GM19452 (cell line): Measurements from ENCODE around the gene MIER2.
"Not testable (repeated sequence)": the region's sequence is repeated elsewhere in the genome, so short reads cannot be mapped to it uniquely, and the experiment has no call there.

ENCODE experiments used
- ATAC-seq: cut with Tn5 transposase; IDR thresholded peaks from one replicate; pipeline ENCODE4 v1.9.1; 2021; ENCODE audit not compliant: unreplicated experiment

MIER2 gene

GRCh38 chr19:344625-345319 lies at the start of gene MIER2:
Gene MIER2 (minus strand): TSS chr19:344796. CDS start chr19:344782, 14 bp downstream.
- peak; percentile 76 for ATAC-seq

GRCh38 chr19:393560-393959 lies 49.0 kb upstream of the MIER2 start:
- not testable (repeated sequence) for ATAC-seq

GRCh38 chr19:392375-392970 lies 47.9 kb upstream of the MIER2 start:
- no peak for ATAC-seq

DNA sequence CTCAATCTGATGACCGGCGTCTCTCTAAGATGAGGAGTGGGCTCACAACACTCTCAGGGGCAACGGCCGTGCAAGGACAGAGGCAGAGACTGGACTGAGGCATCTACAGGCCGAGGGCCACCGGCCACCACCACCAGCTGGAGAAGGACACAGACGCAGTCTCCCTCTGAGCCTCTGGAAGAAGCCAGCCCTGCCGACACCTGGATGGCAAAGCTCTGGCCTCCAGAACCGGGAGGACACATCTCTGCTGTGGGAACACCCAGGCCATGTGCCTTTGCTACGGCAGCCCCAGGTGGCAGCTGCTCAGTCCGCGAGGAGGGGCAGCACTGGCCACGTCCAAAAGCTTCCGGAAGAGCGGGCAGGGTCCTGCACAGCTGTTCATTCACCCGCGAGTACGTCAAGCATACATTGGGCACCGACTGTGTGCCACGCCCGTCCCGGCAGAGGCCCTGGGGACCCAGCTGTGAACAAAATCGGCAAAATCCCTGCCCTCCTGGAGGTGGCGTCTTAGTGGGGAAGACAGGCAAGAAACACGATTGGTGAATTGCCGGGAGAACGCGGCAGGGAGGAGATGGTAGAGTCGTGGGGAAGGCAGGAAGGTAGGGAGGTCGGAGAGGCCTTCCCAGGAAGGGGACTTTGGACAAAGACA lies 47.3 kb upstream of the MIER2 start:
- no peak for ATAC-seq

GRCh38 chr19:391207-391557 lies 46.6 kb upstream of the MIER2 start:
- no peak for ATAC-seq

GRCh38 chr19:390386-391206 lies 46.0 kb upstream of the MIER2 start:
- ATAC-seq = no peak

GRCh38 chr19:389935-390289 lies 45.3 kb upstream of the MIER2 start:
- ATAC-seq = no peak

DNA sequence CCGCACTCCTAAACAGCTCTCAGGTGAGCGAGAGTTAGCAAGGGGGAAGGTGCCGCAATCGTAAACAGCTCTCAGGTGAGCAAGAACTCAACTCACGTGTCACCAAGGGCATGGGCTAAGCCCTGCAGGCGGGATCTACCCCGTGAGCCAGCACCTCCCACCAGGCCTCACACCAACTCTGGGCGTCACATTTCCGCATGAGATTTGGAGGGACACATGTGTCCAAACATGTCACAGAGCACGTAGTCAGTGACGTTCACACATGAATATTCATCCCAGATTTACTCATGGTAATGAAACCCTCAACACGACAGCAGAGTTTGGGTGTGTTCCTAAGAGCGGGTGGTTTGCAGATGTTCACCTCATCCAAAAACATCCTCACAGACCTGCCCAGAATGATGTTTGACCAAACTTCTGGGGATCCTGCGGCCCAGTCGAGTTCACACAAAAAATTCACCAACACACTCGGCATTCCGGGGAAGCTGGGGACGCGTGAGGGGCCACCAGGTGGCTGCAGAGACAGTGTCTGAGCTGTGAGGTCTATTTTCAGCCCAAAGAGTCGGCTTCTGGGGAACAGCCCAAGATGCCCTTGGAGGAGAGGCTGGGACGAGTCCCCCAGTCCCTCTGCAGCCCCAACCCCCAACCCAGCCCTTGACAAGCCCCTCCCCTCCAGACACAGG lies 44.8 kb upstream of the MIER2 start:
- ATAC-seq = no peak

GRCh38 chr19:388691-389090 lies 44.1 kb upstream of the MIER2 start:
- ATAC-seq = no peak

GRCh38 chr19:387777-388176 lies 43.2 kb upstream of the MIER2 start:
- ATAC-seq = no peak

- ATAC-seq = not testable (repeated sequence)
Observed at GRCh38 chr19:386632-387301, 42.2 kb upstream of the MIER2 start.

DNA sequence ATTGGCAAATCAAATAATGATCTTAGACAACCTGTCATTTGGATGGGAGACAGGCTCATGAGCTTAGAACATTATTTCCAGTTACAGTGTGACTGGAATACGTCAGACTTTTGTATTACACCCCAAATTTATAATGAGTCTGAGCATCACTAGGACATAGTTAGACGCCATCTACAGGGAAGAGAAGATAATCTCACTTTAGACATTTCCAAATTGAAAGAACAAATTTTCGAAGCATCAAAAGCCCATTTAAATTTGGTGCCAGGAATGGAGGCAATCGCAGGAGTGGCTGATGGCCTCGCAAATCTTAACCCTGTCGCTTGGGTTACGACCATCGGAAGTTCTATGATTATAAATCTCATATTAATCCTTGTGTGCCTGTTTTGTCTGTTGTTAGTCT lies 41.6 kb upstream of the MIER2 start:
- not testable (repeated sequence) for ATAC-seq

DNA sequence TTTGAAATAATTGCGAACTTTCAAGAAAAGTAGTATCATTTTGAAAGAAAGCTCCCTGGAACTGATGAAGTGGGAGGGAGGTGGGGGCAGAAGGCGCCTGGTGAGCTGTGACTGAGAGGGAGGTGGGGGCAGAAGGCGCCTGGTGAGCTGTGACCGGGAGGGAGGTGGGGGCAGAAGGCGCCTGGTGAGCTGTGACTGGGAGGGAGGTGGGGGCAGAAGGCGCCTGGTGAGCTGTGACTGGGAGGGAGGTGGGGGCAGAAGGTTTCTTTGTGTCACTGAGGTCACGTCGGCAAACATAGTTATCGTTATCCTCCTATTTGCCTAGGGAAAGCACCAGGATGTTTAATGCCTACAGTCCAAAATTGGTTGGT lies 40.2 kb upstream of the MIER2 start:
- ATAC-seq = no peak

GRCh38 chr19:383922-384798 lies 39.6 kb upstream of the MIER2 start:
- no peak for ATAC-seq

DNA sequence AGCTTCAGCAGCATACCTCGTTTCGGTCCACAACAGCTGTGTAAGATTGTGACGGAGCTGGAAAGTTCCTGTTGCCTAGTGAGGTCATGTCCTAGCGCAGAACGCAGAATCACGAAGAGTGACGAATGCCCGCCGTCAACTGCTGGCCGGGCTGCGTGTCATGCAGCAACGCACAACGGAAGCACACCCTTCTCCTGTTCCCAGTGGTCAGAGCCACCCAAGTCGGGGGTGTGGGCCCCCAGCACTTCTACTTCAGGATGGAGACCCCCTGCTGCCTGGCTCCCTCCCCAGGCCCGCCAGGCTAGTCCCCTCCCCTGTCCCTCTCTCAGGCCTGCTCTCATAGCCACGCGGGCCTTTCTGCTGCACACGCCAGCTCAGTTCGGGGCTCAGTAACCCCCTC lies 38.4 kb upstream of the MIER2 start:
- no peak for ATAC-seq

DNA sequence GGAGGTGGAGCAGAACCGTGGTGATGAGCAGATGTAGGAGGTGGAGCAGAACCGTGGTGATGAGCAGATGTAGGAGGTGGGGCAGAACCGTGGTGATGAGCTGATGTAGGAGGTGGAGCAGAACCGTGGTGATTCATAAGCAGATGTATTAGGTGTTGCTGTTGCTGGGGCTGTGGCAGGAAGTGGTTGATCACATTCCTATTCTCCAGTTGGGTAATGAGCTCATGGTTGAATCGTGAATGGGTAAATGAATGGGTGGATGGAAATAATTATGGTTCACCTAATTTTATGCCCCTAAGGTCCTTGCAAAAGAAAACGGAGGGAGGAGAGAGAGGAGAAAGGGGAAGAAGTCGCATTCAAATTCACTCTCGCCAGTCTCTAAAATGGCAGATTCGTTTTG lies 38.0 kb upstream of the MIER2 start:
- not testable (repeated sequence) for ATAC-seq

DNA sequence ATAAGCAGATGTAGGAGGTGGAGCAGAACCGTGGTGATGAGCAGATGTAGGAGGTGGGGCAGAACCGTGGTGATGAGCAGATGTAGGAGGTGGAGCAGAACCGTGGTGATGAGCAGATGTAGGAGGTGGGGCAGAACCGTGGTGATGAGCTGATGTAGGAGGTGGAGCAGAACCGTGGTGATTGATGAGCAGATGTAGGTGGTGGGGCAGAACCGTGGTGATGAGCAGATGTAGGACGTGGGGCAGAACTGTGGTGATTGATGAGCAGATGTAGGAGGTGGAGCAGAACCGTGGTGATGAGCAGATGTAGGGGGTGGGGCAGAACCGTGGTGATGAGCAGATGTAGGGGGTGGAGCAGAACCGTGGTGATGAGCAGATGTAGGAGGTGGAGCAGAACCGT lies 37.3 kb upstream of the MIER2 start:
- not testable (repeated sequence) for ATAC-seq

DNA sequence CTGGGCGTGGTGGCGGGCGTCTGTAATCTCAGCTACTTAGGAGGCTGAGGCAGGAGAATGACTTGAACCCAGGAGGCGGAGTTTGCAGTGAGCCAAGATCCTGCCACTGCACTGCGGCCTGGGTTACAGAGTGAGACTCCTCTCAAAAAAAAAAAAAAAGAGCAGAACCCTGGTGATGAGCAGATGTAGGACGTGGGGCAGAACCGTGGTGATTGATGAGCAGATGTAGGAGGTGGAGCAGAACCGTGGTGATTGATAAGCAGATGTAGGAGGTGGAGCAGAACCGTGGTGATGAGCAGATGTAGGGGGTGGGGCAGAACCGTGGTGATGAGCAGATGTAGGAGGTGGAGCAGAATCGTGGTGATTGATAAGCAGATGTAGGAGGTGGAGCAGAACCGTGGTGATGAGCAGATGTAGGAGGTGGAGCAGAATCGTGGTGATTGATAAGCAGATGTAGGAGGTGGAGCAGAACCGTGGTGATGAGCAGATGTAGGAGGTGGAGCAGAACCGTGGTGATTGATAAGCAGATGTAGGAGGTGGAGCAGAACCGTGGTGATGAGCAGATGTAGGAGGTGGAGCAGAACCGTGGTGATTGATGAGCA lies 36.1 kb upstream of the MIER2 start:
- ATAC-seq = not testable (repeated sequence)

GRCh38 chr19:379796-380195 lies 35.2 kb upstream of the MIER2 start:
- no peak for ATAC-seq
